Peyer's patch (tissue), 4 donors: ENCODE data around the gene CCDC192.

Source experiments
- POLR2A ChIP-seq, 2 donors: fragments of 450-650 bp; IDR thresholded peaks; one replicate each; pipeline ENCODE4 v1.5.1; 2017; ENCODE audit warnings: antibody characterized with exemption in 2 of 2, mild to moderate bottlenecking in 2 of 2, moderate library complexity in 2 of 2
- TF ChIP-seq, protein P1 (sequence below), 6 experiments: fragments of 450-650 bp in 4 of 6; fragments of 200-600 bp in 2 of 6; sonication (generic) in 1 of 6; IDR thresholded peaks; one replicate each; pipeline ENCODE4 v1.5.1; 2017 to 2019; ENCODE audit warnings: antibody characterized with exemption in 6 of 6, mild to moderate bottlenecking in 3 of 6, moderate library complexity in 1 of 6

DNA sequence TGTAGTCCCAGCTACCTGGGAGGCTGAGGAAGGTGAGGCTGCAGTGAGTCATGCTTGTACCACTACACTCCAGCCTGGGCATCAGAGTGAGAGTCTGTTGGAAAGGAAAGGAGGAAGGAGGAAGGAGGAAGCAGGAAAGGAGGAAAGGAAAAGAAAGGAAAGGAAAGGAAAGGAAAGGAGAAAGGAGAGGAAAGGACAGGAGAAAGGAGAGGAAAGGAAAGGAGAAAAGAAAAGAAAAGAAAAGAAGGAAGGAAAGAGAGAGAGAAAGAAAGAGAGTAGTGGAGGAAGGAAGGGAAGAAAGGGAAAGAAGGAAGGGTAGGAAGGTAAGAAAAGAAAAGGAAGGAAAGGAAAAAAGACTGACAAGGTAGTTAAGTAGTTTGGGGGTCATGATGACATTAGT lies 217.7 kb downstream of the CCDC192 start:
- TF ChIP-seq, protein P1, sequence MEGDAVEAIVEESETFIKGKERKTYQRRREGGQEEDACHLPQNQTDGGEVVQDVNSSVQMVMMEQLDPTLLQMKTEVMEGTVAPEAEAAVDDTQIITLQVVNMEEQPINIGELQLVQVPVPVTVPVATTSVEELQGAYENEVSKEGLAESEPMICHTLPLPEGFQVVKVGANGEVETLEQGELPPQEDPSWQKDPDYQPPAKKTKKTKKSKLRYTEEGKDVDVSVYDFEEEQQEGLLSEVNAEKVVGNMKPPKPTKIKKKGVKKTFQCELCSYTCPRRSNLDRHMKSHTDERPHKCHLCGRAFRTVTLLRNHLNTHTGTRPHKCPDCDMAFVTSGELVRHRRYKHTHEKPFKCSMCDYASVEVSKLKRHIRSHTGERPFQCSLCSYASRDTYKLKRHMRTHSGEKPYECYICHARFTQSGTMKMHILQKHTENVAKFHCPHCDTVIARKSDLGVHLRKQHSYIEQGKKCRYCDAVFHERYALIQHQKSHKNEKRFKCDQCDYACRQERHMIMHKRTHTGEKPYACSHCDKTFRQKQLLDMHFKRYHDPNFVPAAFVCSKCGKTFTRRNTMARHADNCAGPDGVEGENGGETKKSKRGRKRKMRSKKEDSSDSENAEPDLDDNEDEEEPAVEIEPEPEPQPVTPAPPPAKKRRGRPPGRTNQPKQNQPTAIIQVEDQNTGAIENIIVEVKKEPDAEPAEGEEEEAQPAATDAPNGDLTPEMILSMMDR (IDR thresholded peaks at IDR 0.05), result no peak
- TF ChIP-seq POLR2A (IDR thresholded peaks at IDR 0.05), result no peak
